ENCODE measurements around the gene PAPSS1.

- TF ChIP-seq, protein P1, sequence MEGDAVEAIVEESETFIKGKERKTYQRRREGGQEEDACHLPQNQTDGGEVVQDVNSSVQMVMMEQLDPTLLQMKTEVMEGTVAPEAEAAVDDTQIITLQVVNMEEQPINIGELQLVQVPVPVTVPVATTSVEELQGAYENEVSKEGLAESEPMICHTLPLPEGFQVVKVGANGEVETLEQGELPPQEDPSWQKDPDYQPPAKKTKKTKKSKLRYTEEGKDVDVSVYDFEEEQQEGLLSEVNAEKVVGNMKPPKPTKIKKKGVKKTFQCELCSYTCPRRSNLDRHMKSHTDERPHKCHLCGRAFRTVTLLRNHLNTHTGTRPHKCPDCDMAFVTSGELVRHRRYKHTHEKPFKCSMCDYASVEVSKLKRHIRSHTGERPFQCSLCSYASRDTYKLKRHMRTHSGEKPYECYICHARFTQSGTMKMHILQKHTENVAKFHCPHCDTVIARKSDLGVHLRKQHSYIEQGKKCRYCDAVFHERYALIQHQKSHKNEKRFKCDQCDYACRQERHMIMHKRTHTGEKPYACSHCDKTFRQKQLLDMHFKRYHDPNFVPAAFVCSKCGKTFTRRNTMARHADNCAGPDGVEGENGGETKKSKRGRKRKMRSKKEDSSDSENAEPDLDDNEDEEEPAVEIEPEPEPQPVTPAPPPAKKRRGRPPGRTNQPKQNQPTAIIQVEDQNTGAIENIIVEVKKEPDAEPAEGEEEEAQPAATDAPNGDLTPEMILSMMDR (conservative IDR thresholded peaks at IDR 0.05 in 1 of 2, IDR thresholded peaks at IDR 0.05 in 1 of 2; ENCODE audit: low read depth in 1 of 2, low read length in 2 of 2) = no peak
- no peak for TF ChIP-seq EZH2 (IDR thresholded peaks at IDR 0.05; ENCODE audit: low read length, missing control alignments)
These were observed 94.6 kb downstream of the PAPSS1 start for GRCh38 chr4:107625391-107625902.

All from fibroblast of lung (primary cell).